ENCODE results near the gene PYROXD2.

DNA sequence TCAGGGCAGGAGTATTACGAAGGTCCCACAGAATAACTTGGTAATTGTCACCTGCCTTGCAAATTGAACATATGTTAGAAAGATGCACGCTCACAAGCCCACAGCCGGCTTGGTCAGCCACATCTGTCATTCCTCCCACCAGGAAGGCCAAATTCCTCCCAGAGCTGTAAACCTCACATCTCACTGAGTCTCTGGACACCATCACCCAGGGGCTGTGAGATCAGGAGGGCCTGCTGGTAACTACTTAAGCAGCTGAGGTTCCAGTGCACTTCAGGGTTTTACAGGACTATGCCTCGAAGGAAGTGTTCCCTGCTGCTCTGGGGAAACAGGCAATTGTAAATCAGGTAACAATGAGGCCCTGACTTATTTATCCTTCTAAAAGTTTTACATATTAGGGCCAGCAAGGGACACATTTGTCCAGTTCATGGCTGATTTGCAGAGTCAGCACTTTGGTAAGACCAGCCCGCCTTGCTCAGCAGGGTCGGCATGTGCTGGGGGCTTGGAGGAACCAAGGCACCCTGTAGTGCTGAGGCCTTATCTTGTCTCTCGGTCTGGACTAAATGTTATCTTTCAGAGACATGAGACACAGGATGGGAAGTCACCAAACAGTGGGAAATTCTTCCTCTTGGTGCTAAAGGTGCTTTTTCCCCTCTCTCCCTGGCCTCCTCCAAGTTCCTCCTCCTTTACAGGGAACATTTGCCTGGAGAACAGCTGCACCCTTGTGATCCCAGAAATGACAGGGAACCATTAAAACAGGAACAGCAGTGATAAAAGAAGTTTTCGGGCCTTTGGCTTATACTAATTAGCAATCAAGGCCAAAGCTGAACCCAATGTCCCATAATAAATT, 34.3 kb downstream of the PYROXD2 start:
- TF ChIP-seq POLR2AphosphoS5 (IDR thresholded peaks at IDR 0.05; ENCODE audit: low read depth, low read length) (no peak), ZBTB8A (CRISPR knock-in tag; IDR thresholded peaks at IDR 0.05; ENCODE audit: borderline replicate concordance, low read depth) (no peak), SAFB2 (CRISPR knock-in tag; IDR thresholded peaks at IDR 0.05; ENCODE audit: borderline replicate concordance, low read depth) (no peak), SMARCC2 (IDR thresholded peaks at IDR 0.05) (no peak), ELF1 (CRISPR knock-in tag; IDR thresholded peaks at IDR 0.05) (no peak)
- TF ChIP-seq, protein P1, sequence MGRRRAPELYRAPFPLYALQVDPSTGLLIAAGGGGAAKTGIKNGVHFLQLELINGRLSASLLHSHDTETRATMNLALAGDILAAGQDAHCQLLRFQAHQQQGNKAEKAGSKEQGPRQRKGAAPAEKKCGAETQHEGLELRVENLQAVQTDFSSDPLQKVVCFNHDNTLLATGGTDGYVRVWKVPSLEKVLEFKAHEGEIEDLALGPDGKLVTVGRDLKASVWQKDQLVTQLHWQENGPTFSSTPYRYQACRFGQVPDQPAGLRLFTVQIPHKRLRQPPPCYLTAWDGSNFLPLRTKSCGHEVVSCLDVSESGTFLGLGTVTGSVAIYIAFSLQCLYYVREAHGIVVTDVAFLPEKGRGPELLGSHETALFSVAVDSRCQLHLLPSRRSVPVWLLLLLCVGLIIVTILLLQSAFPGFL (CRISPR knock-in tag; IDR thresholded peaks at IDR 0.05), result no peak
